ENCODE data around the gene ARSG. TPM values are rescaled to one million over a fixed set of nuclear protein-coding genes. Genes with fewer than 3 reads are reported as not detected.

ARSG gene
- total and polyA plus RNA-seq, 2 of the 4 experiments (the other 2 are of a cell fraction), result 2.9 to 3.0 TPM

- Histone ChIP-seq H3K4me2 (ENCODE audit: low read depth, low read length) (no peak overlapping the region), H2AFZ (replicated peaks; ENCODE audit: low read length, poor library complexity) (no peak overlapping the region), H4K8ac (ENCODE audit: low read depth in 2 of 2, low read length in 2 of 2) (no peak overlapping the region; a peak in 2 of 4 replicates)
Measured at GRCh38 chr17:68246271-68247028, 44.8 kb upstream of the ARSG start.

More at GRCh38 chr17:68246271-68247028, 44.8 kb upstream of the ARSG start:
- Histone ChIP-seq H3K14ac (replicated peaks; ENCODE audit: low read depth, low read length) (no peak overlapping the region), H3K79me1 (ENCODE audit: low read depth in 1 of 2, low read length in 2 of 2) (peaks cover 13 to 39% of the 10 kb centered on the region in 2 experiments; a peak in 3 of 4 replicates), H3K18ac (ENCODE audit: low read depth, low read length) (no peak overlapping the region), H2AK5ac (ENCODE audit: low read depth, low read length) (no peak overlapping the region), H4K5ac (ENCODE audit: low read depth, low read length) (no peak overlapping the region), H3K23ac (ENCODE audit: low read depth, low read length) (no peak overlapping the region), H3K27me3 (ENCODE audit: control insufficient read depth, insufficient read depth, low read length) (no peaks in the 10 kb centered on the region), H3K4ac (ENCODE audit: low read depth, low read length) (no peak overlapping the region), H3K27ac (ENCODE audit: insufficient read depth, low read length) (no peak overlapping the region), H4K20me1 (ENCODE audit: insufficient read depth, low read length) (no peaks in the 10 kb centered on the region), H2BK120ac (ENCODE audit: low read depth, low read length) (no peak overlapping the region), H3K9me1 (ENCODE audit: insufficient read depth, low read length) (peaks cover 9% of the 10 kb centered on the region), H2AK9ac (replicated peaks; ENCODE audit: low read depth, low read length, poor library complexity) (no peak overlapping the region), H4K91ac (ENCODE audit: insufficient read depth, low read depth, low read length) (no peak overlapping the region), H2BK15ac (ENCODE audit: low read depth, low read length) (no peak overlapping the region), H3K36me3 (ENCODE audit: control insufficient read depth, insufficient read depth, low read length) (peaks cover 3% of the 10 kb centered on the region; the same call in 1 of the 2 replicates), H3K4me1 (ENCODE audit: control insufficient read depth, insufficient read depth, low read length) (no peaks in the 10 kb centered on the region), H3K4me3 (ENCODE audit: insufficient read depth, low read depth, low read length) (no peak overlapping the region), H2BK5ac (ENCODE audit: low read depth, low read length, poor library complexity, severe bottlenecking) (no peak overlapping the region), H3K9ac (ENCODE audit: low read depth, low read length) (no peak overlapping the region), H3K56ac (ENCODE audit: extremely low read depth, insufficient read depth, low read length) (no peak overlapping the region), H3K9me3 (ENCODE audit: control insufficient read depth, insufficient read depth, low read length) (no peaks in the 10 kb centered on the region), H2BK20ac (ENCODE audit: low read depth, low read length) (no peak overlapping the region)
- in situ Hi-C loops (cut with MboI; ENCODE audit: low sequenced_read_pairs), result no loop called here
- ATAC-seq (ENCODE audit: low read depth) (no peak), DNase-seq (no peak)
- intact Hi-C loops (cut with micrococcal nuclease), result loop anchor here (5.0 kb wide), 1 partner anchor 74 kb away; no protein-coding TSS in a partner anchor
- 93% methylated on average over 11 of the region's 24 CpGs; no CpG with 5 or more reads in 1 of the 2 experiments for WGBS, 2 experiments (ENCODE audit: extremely low coverage in 2 of 2, insufficient read length in 1 of 2)
- dilution Hi-C loops (cut with HindIII; ENCODE audit: low sequenced_read_pairs, unreplicated experiment), result no loop called here
- CTCF ChIA-PET, result interaction anchor here (0.6 to 0.8 kb wide), 2 partner anchors 152 to 221 kb away, joined by 3 to 4 read pairs; no protein-coding TSS in a partner anchor
- BruUV-seq (replicated peaks), result TSS peak; percentile 89
- TF ChIP-seq, protein P1, sequence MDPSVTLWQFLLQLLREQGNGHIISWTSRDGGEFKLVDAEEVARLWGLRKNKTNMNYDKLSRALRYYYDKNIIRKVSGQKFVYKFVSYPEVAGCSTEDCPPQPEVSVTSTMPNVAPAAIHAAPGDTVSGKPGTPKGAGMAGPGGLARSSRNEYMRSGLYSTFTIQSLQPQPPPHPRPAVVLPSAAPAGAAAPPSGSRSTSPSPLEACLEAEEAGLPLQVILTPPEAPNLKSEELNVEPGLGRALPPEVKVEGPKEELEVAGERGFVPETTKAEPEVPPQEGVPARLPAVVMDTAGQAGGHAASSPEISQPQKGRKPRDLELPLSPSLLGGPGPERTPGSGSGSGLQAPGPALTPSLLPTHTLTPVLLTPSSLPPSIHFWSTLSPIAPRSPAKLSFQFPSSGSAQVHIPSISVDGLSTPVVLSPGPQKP (IDR thresholded peaks at IDR 0.05; ENCODE audit: borderline replicate concordance, low read depth, low read length), result no peak
- TF ChIP-seq MAFK (IDR thresholded peaks at IDR 0.05; ENCODE audit: low read depth, low read length), result peak; percentile 34; the same call in 1 of the 2 replicates
- POLR2A ChIA-PET (ENCODE audit: unreplicated experiment), result interaction anchor here (0.7 kb wide), 1 partner anchor 533 kb away, joined by 11 read pairs; no protein-coding TSS in a partner anchor

Data from IMR-90 (cell line).